GM23248 (cell line): ENCODE results near the gene CD9. TPM values are rescaled to one million over a fixed set of nuclear protein-coding genes. Genes with fewer than 3 reads are reported as not detected.

Source experiments
- DNase-seq: peaks from one replicate; pipeline ENCODE4 v3.0.0-alpha.2; 2015
- H2AFZ ChIP-seq: fragments of 200-600 bp; sonication (generic); 2 replicates; pipeline ENCODE4 v1.6.1; 2016; ENCODE audit warnings: antibody characterized with exemption
- H3F3A ChIP-seq: fragments of 200-600 bp; sonication (generic); 2 replicates; pipeline ENCODE4 v1.6.1; 2016; ENCODE audit warnings: mild to moderate bottlenecking, antibody characterized with exemption, mixed run types; ENCODE audit not compliant: insufficient read depth
- H3K27ac ChIP-seq: fragments of 200-600 bp; sonication (generic); 2 replicates; pipeline ENCODE4 v1.5.1; 2016; ENCODE audit warnings: mild to moderate bottlenecking
- H3K27me3 ChIP-seq: fragments of 200-600 bp; sonication (generic); replicated peaks from 2 replicates; pipeline ENCODE4 v1.6.1; 2016; ENCODE audit warnings: mild to moderate bottlenecking; ENCODE audit not compliant: insufficient read depth
- H3K36me3 ChIP-seq: fragments of 200-600 bp; sonication (generic); 2 replicates; pipeline ENCODE4 v1.6.1; 2016; ENCODE audit warnings: low read depth, mild to moderate bottlenecking
- H3K4me1 ChIP-seq: fragments of 200-600 bp; sonication (generic); 2 replicates; pipeline ENCODE4 v1.6.1; 2016; ENCODE audit warnings: mild to moderate bottlenecking; ENCODE audit not compliant: insufficient read depth
- H3K4me2 ChIP-seq: fragments of 200-600 bp; sonication (generic); one replicate; pipeline ENCODE4 v1.6.1; 2016; ENCODE audit warnings: mild to moderate bottlenecking; ENCODE audit not compliant: unreplicated experiment
- H3K4me3 ChIP-seq: fragments of 200-600 bp; sonication (generic); 2 replicates; pipeline ENCODE4 v1.5.1; 2016; ENCODE audit warnings: mild to moderate bottlenecking
- H3K79me2 ChIP-seq: fragments of 200-600 bp; sonication (generic); 2 replicates; pipeline ENCODE4 v1.6.1; 2016; ENCODE audit warnings: mild to moderate bottlenecking; ENCODE audit not compliant: insufficient read depth
- H3K9ac ChIP-seq: fragments of 200-600 bp; sonication (generic); 2 replicates; pipeline ENCODE4 v1.6.1; 2016; ENCODE audit warnings: mild to moderate bottlenecking
- H3K9me2 ChIP-seq: fragments of 200-600 bp; sonication (generic); 2 replicates; pipeline ENCODE4 v1.6.1; 2016; ENCODE audit warnings: mixed run types, mild to moderate bottlenecking, moderate library complexity; ENCODE audit not compliant: insufficient read depth
- H3K9me3 ChIP-seq: fragments of 200-600 bp; sonication (generic); one replicate; pipeline ENCODE4 v1.6.1; 2017; ENCODE audit warnings: low read depth
- H4K20me1 ChIP-seq: fragments of 200-600 bp; sonication (generic); 2 replicates; pipeline ENCODE4 v1.6.0; 2016; ENCODE audit not compliant: insufficient read depth
- EZH2 ChIP-seq: fragments of 200-600 bp; sonication (generic); IDR thresholded peaks from 2 replicates; pipeline ENCODE4 v1.6.1; 2018; ENCODE audit warnings: antibody characterized with exemption, mild to moderate bottlenecking; ENCODE audit not compliant: insufficient read depth, poor library complexity, severe bottlenecking
- EZH2phosphoT487 ChIP-seq: fragments of 200-600 bp; sonication (generic); IDR thresholded peaks from 2 replicates; pipeline ENCODE4 v1.6.1; 2018; ENCODE audit warnings: antibody characterized with exemption, moderate library complexity, mild to moderate bottlenecking, low read depth; ENCODE audit not compliant: insufficient read depth
- WGBS, 2 experiments: methylation state at CpG; one replicate each; pipeline ENCODE4 v1.1.6; 2015 to 2017; ENCODE audit warnings: low lambda C conversion rate in 2 of 2, low coverage in 1 of 2; ENCODE audit errors: missing lambda C conversion rate in 2 of 2; 5-methylcytosine and 5-hydroxymethylcytosine counted together
- in situ Hi-C: fragments of 300-500 bp; cut with MboI; formaldehyde crosslinking; loops from 2 replicates; pipeline ENCODE4 v1.15.0; 2020
- polyA plus RNA-seq: library from polyadenylated mRNA; unstranded; fragments of >200 nt; fragmentation: Nextera tagmentation; extraction: Ambion mirVana; gene quantifications from 2 replicates; pipeline ENCODE4 v1.2.1, GENCODE V29; 2016
- total RNA-seq: library from RNA; depleted of rRNA; stranded (reverse); fragments of >200 nt; shearing (Covaris generic); gene quantifications from 2 replicates; pipeline ENCODE4 v1.2.3, GENCODE V29; 2014

CD9 gene
- total and polyA plus RNA-seq, 2 experiments from 2014 or later, result 28.6 to 46.9 TPM

- no peaks in the 10 kb centered on the region for H3K36me3 ChIP-seq
- no peaks in the 10 kb centered on the region for H3K9me2 ChIP-seq
- H4K20me1 ChIP-seq, result no peaks in the 10 kb centered on the region
- H3K79me2 ChIP-seq, result no peaks in the 10 kb centered on the region
- H2AFZ ChIP-seq, result no peak overlapping the region
- H3K27ac ChIP-seq, result no peak overlapping the region
- no peak overlapping the region for H3K4me2 ChIP-seq
- 76 to 79% methylated on average over 7 of the region's 7 CpGs for WGBS, 2 experiments
- H3K4me3 ChIP-seq, result no peak overlapping the region
- H3F3A ChIP-seq, result no peaks in the 10 kb centered on the region
- DNase-seq, result no peak
- H3K9me3 ChIP-seq, result no peaks in the 10 kb centered on the region
- H3K27me3 ChIP-seq, result no peaks in the 10 kb centered on the region
- H3K9ac ChIP-seq, result no peak overlapping the region
- no peaks in the 10 kb centered on the region for H3K4me1 ChIP-seq
- in situ Hi-C loops, result no loop called here
- TF ChIP-seq EZH2phosphoT487, result no peak
- TF ChIP-seq EZH2, result no peak
Observed at GRCh38 chr12:6241495-6241894, 41.3 kb downstream of the CD9 start.

- no peaks in the 10 kb centered on the region for H3K79me2 ChIP-seq
- DNase-seq, result no peak
- H2AFZ ChIP-seq, result no peak overlapping the region
Observed at GRCh38 chr12:6249580-6249979, 49.4 kb downstream of the CD9 start.

GRCh38 chr12:6250343-6250742 is 50.1 kb downstream of the CD9 start:
- no peaks in the 10 kb centered on the region for H3K36me3 ChIP-seq
- no peak for TF ChIP-seq EZH2phosphoT487
- H3K4me1 ChIP-seq, result no peaks in the 10 kb centered on the region
- H3K27me3 ChIP-seq, result peaks cover 22% of the 10 kb centered on the region
- in situ Hi-C loops, result no loop called here
- H3K27ac ChIP-seq, result no peak overlapping the region
- H3K79me2 ChIP-seq, result no peaks in the 10 kb centered on the region
- no peaks in the 10 kb centered on the region for H3K9me2 ChIP-seq
- H3K4me3 ChIP-seq, result no peak overlapping the region
- H3F3A ChIP-seq, result no peaks in the 10 kb centered on the region
- H4K20me1 ChIP-seq, result no peaks in the 10 kb centered on the region
- WGBS, 2 experiments, result 3 to 9% methylated on average over 5 of the region's 5 CpGs
- H3K4me2 ChIP-seq, result no peak overlapping the region
- H2AFZ ChIP-seq, result no peak overlapping the region
- H3K9me3 ChIP-seq, result no peaks in the 10 kb centered on the region
- peak; percentile 46 for DNase-seq
- H3K9ac ChIP-seq, result no peak overlapping the region

More at GRCh38 chr12:6249580-6249979, 49.4 kb downstream of the CD9 start:
- Histone ChIP-seq H3K27me3 (peaks cover 22% of the 10 kb centered on the region), H3F3A (no peaks in the 10 kb centered on the region), H3K27ac (no peak overlapping the region), H3K4me3 (no peak overlapping the region), H3K9me2 (no peaks in the 10 kb centered on the region), H4K20me1 (no peaks in the 10 kb centered on the region), H3K4me1 (no peaks in the 10 kb centered on the region), H3K9me3 (no peaks in the 10 kb centered on the region), H3K4me2 (no peak overlapping the region), H3K36me3 (no peaks in the 10 kb centered on the region), H3K9ac (no peak overlapping the region)
- no peak for TF ChIP-seq EZH2
- TF ChIP-seq EZH2phosphoT487, result no peak
- 85% methylated on average over 2 of the region's 2 CpGs for WGBS, 2 experiments
- in situ Hi-C loops, result no loop called here

GRCh38 chr12:6253278-6253677 is 53.1 kb downstream of the CD9 start:
- Histone ChIP-seq H2AFZ (no peak overlapping the region), H3K4me2 (no peak overlapping the region), H3K27ac (no peak overlapping the region), H3K4me3 (no peak overlapping the region), H3K27me3 (peaks cover 22% of the 10 kb centered on the region), H4K20me1 (no peaks in the 10 kb centered on the region), H3K9ac (no peak overlapping the region), H3K9me3 (no peaks in the 10 kb centered on the region), H3K4me1 (no peaks in the 10 kb centered on the region), H3F3A (no peaks in the 10 kb centered on the region), H3K79me2 (no peaks in the 10 kb centered on the region), H3K36me3 (no peaks in the 10 kb centered on the region), H3K9me2 (no peaks in the 10 kb centered on the region)
- WGBS, 2 experiments, result 82 to 86% methylated on average over 6 of the region's 6 CpGs
- no peak for TF ChIP-seq EZH2phosphoT487
- TF ChIP-seq EZH2, result no peak
- no peak for DNase-seq
- in situ Hi-C loops, result no loop called here

- DNase-seq, result no peak
- H3K9ac ChIP-seq, result no peak overlapping the region
- no peak overlapping the region for H3K27ac ChIP-seq
- peaks cover 13% of the 10 kb centered on the region for H3K27me3 ChIP-seq
- no peaks in the 10 kb centered on the region for H3K4me1 ChIP-seq
- H3K79me2 ChIP-seq, result no peaks in the 10 kb centered on the region
- no peak overlapping the region for H3K4me3 ChIP-seq
- no peaks in the 10 kb centered on the region for H4K20me1 ChIP-seq
- in situ Hi-C loops, result no loop called here
- no peaks in the 10 kb centered on the region for H3K9me3 ChIP-seq
- H3K9me2 ChIP-seq, result no peaks in the 10 kb centered on the region
- no peak for TF ChIP-seq EZH2phosphoT487
- no peak for TF ChIP-seq EZH2
- 87 to 88% methylated on average over 8 of the region's 8 CpGs for WGBS, 2 experiments
- no peak overlapping the region for H2AFZ ChIP-seq
- no peaks in the 10 kb centered on the region for H3F3A ChIP-seq
- H3K4me2 ChIP-seq, result no peak overlapping the region
- no peaks in the 10 kb centered on the region for H3K36me3 ChIP-seq
Observed at GRCh38 chr12:6254491-6254890, 54.3 kb downstream of the CD9 start.
